ENCODE data around the gene RBP5. TPM values are rescaled to one million over a fixed set of nuclear protein-coding genes. Genes with fewer than 3 reads are reported as not detected.

RBP5 gene
- total RNA-seq, 1 donor from 2014 or later = not detected

- POLR2A ChIA-PET = interaction anchor here (0.7 to 0.8 kb wide), 2 partner anchors 15 to 223 kb away, joined by 3 to 8 read pairs; partner anchors contain the start of gene SPSB2
- H3K4me3 Mint-ChIP-seq = no peak overlapping the region
Observed at GRCh38 chr12:7096006-7096932, 32.4 kb downstream of the RBP5 start.

GRCh38 chr12:7093892-7094291, 34.8 kb downstream of the RBP5 start:
- Mint-ChIP-seq H3K36me3 (ENCODE audit: low read depth) (peaks cover 4% of the 10 kb centered on the region), H3K27me3 (no peaks in the 10 kb centered on the region), H3K9me3 (no peaks in the 10 kb centered on the region), H3K4me3 (no peak overlapping the region), H3K4me1 (peaks cover 8% of the 10 kb centered on the region), H3K27ac (no peak overlapping the region)
- no peak for ATAC-seq (ENCODE audit: low read depth)
- DNase-seq = no peak
- POLR2A ChIA-PET = interaction anchor here (1.1 to 1.4 kb wide), 3 partner anchors 15 to 150 kb away, joined by 3 to 6 read pairs (median 3); partner anchors contain the start of genes C12orf57, C1RL, LPCAT3 and RNU7-1
- CTCF ChIA-PET = interaction anchor here (1.0 to 2.2 kb wide), 6 partner anchors 9 to 224 kb away, joined by 4 to 7 read pairs (median 6); partner anchors contain the start of genes C12orf57 and RNU7-1
- TF ChIP-seq CTCF (IDR thresholded peaks at IDR 0.05) = no peak
- intact Hi-C loops (cut with micrococcal nuclease) = no loop called here

More at GRCh38 chr12:7096006-7096932, 32.4 kb downstream of the RBP5 start:
- TF ChIP-seq CTCF (IDR thresholded peaks at IDR 0.05) = no peak
- no peaks in the 10 kb centered on the region for H3K9me3 Mint-ChIP-seq
- no peak for ATAC-seq (ENCODE audit: low read depth)
- CTCF ChIA-PET = interaction anchor here (0.7 to 1.3 kb wide), 2 partner anchors 12 to 64 kb away, joined by 3 read pairs; no protein-coding TSS in a partner anchor
- DNase-seq = no peak
- H3K27me3 Mint-ChIP-seq = no peaks in the 10 kb centered on the region
- peaks cover 7% of the 10 kb centered on the region for H3K36me3 Mint-ChIP-seq (ENCODE audit: low read depth)
- no peak overlapping the region for H3K27ac Mint-ChIP-seq
- peaks cover 8% of the 10 kb centered on the region for H3K4me1 Mint-ChIP-seq
- intact Hi-C loops (cut with micrococcal nuclease) = no loop called here

GRCh38 chr12:7093486-7093885, 35.2 kb downstream of the RBP5 start:
- Mint-ChIP-seq H3K9me3 (no peaks in the 10 kb centered on the region), H3K27me3 (no peaks in the 10 kb centered on the region), H3K4me1 (peaks cover 8% of the 10 kb centered on the region), H3K36me3 (ENCODE audit: low read depth) (peaks cover 2% of the 10 kb centered on the region), H3K27ac (no peak overlapping the region), H3K4me3 (no peak overlapping the region)
- TF ChIP-seq CTCF (IDR thresholded peaks at IDR 0.05) = no peak
- CTCF ChIA-PET = interaction anchor here (1.0 to 2.2 kb wide), 6 partner anchors 9 to 224 kb away, joined by 4 to 7 read pairs (median 6); partner anchors contain the start of genes C12orf57 and RNU7-1
- ATAC-seq (ENCODE audit: low read depth) (no peak), DNase-seq (no peak)
- intact Hi-C loops (cut with micrococcal nuclease) = no loop called here
- POLR2A ChIA-PET = interaction anchor here (1.1 to 1.4 kb wide), 3 partner anchors 16 to 149 kb away, joined by 3 to 6 read pairs (median 3); partner anchors contain the start of genes C12orf57, C1RL, LPCAT3 and RNU7-1

- H3K4me1 Mint-ChIP-seq = peaks cover 8% of the 10 kb centered on the region
- DNase-seq (no peak), ATAC-seq (ENCODE audit: low read depth) (no peak)
- H3K36me3 Mint-ChIP-seq (ENCODE audit: low read depth) = peaks cover 2% of the 10 kb centered on the region
- H3K9me3 Mint-ChIP-seq = no peaks in the 10 kb centered on the region
- no peak for TF ChIP-seq CTCF (IDR thresholded peaks at IDR 0.05)
- CTCF ChIA-PET = interaction anchor here (1.0 to 2.2 kb wide), 6 partner anchors 10 to 223 kb away, joined by 4 to 7 read pairs (median 6); partner anchors contain the start of genes C12orf57 and RNU7-1
- intact Hi-C loops (cut with micrococcal nuclease) = loop anchor here (1.0 kb wide), 6 partner anchors 15 to 224 kb away; partner anchors contain the start of genes C12orf57 and LPCAT3
- POLR2A ChIA-PET = interaction anchor here (1.1 to 1.4 kb wide), 2 partner anchors 75 to 149 kb away, joined by 3 to 6 read pairs; partner anchors contain the start of genes C12orf57, LPCAT3 and RNU7-1
- no peak overlapping the region for H3K4me3 Mint-ChIP-seq
- H3K27ac Mint-ChIP-seq = no peak overlapping the region
- no peaks in the 10 kb centered on the region for H3K27me3 Mint-ChIP-seq
Observed at GRCh38 chr12:7092986-7093460, 35.7 kb downstream of the RBP5 start.

Measured in activated B cell treated with CpG ODN at 0.5 μM for 24 hours (primary cell).